Natural killer cell treated with Interleukin-12 subunit alpha and Interleukin-12 subunit beta and Interleukin-15 and Interleukin-18, amount 100 ng/mL, for 72 hours (primary cell): ENCODE measurements around the gene FCHSD2. TPM values are rescaled to one million over a fixed set of nuclear protein-coding genes. Genes with fewer than 3 reads are reported as not detected.

Experiments used
- ATAC-seq, 2 donors: fragments of 150-1000 bp; cut with Tn5 transposase in 1 of 2; sonication (Bioruptor Pico), chemical (Tn5 transposase) in 1 of 2; 2 replicates each; pipeline ENCODE4 v1.10.0; 2021
- DNase-seq: peaks from one replicate; pipeline ENCODE4 v3.0.0; 2022; ENCODE audit warnings: low spot score
- H3K27ac Mint-ChIP-seq, 2 donors: 1 replicate in 1 of 2; 2 replicates in 1 of 2; pipeline ENCODE4 v1.8.0; 2022; ENCODE audit warnings: mixed read lengths in 2 of 2, mild to moderate bottlenecking in 1 of 2, moderate library complexity in 1 of 2
- H3K27me3 Mint-ChIP-seq, 2 donors: 1 replicate in 1 of 2; 2 replicates in 1 of 2; pipeline ENCODE4 v1.8.0; 2022; ENCODE audit warnings: mixed read lengths in 2 of 2
- H3K36me3 Mint-ChIP-seq: one replicate; pipeline ENCODE4 v1.8.0; 2022; ENCODE audit warnings: mixed read lengths
- H3K4me1 Mint-ChIP-seq, 2 donors: 1 replicate in 1 of 2; 2 replicates in 1 of 2; pipeline ENCODE4 v1.8.0; 2022; ENCODE audit warnings: low read depth in 2 of 2, mixed read lengths in 2 of 2, mild to moderate bottlenecking in 1 of 2
- H3K4me3 Mint-ChIP-seq: one replicate; pipeline ENCODE4 v1.8.0; 2022; ENCODE audit warnings: mixed read lengths
- H3K9me3 Mint-ChIP-seq: 2 replicates; pipeline ENCODE4 v1.8.0; 2022; ENCODE audit warnings: mixed read lengths
- total RNA-seq, 2 donors: library from RNA; stranded (reverse); gene quantifications; one replicate each; pipeline ENCODE4 v1.2.3, GENCODE V29; 2022

The FCHSD2 gene
- total RNA-seq, 2 donors from 2014 or later = 58.8 to 77.3 TPM

DNA sequence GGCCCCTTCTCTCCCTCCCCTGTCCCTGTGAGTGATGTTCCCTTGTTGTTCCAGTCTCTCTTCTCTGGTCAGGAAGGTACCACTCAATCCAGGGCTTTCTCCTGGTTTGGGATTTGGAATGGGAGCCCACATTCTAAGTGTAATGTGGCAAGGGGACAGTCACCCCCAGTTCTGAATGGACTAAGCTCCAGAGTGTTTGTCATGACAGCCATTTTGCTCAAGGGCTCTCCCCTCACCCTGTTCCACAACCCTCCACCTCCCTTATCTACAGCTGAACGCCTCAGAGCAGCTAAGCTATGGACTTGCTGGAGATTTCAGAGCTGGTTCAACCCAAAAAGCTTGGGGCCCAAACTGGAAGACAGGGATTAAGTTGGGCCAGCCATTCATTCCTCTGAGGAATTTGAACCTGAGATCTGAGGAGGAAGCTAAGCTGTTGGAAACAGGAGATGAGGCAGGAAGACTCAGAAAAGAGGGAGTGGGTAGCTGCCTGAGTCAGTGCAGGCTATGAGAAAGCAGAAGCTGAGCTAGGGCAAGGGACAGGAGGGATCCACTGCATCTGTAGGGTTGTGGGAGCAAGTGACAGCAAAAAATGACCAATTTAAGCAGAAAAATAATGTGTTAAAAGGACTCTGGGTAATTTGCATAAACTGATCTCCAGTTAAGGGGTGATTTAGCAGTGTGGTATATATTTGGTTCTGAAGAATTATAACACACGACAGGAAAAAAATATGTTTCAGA is 22.9 kb upstream of the FCHSD2 start:
- no peaks in the 10 kb centered on the region for H3K27me3 Mint-ChIP-seq
- ATAC-seq (no peak), DNase-seq (no peak)
- peaks cover 0 to 9% of the 10 kb centered on the region in 2 donors for H3K4me1 Mint-ChIP-seq
- H3K9me3 Mint-ChIP-seq = no peaks in the 10 kb centered on the region
- no peaks in the 10 kb centered on the region for H3K36me3 Mint-ChIP-seq
- H3K27ac Mint-ChIP-seq = no peak overlapping the region
- no peak overlapping the region for H3K4me3 Mint-ChIP-seq

DNA sequence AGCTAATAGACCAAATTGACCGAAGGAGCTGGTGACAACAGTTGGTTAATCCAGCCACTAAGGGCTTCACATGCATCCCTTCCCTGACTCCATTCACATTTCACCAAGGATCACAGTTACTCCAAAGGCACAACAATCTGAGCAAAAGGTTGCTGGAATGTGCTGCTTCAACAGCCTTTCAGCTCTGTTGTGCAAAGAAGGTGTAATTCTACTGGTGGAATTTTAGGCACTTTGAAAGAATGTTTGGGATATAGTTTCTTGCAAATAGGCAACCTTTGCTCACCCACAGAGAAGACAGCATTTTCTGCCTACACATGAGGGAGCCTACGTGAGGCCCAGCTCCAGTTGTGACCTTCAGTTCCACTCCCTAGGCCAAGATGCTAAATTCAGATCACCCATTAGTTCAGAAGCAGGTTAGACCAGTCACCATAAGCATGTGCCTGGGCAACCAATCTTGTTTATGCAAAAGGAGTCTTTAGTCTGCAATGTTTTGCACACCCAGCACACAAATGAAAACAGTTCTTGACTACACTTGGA is 21.6 kb upstream of the FCHSD2 start:
- DNase-seq = no peak
- no peaks in the 10 kb centered on the region for H3K9me3 Mint-ChIP-seq
- H3K36me3 Mint-ChIP-seq = no peaks in the 10 kb centered on the region
- H3K4me3 Mint-ChIP-seq = no peak overlapping the region
- ATAC-seq = no peak
- peaks cover 0 to 14% of the 10 kb centered on the region in 2 donors for H3K4me1 Mint-ChIP-seq
- H3K27ac Mint-ChIP-seq = no peak overlapping the region
- H3K27me3 Mint-ChIP-seq = peaks cover 0 to 3% of the 10 kb centered on the region in 2 donors

DNA sequence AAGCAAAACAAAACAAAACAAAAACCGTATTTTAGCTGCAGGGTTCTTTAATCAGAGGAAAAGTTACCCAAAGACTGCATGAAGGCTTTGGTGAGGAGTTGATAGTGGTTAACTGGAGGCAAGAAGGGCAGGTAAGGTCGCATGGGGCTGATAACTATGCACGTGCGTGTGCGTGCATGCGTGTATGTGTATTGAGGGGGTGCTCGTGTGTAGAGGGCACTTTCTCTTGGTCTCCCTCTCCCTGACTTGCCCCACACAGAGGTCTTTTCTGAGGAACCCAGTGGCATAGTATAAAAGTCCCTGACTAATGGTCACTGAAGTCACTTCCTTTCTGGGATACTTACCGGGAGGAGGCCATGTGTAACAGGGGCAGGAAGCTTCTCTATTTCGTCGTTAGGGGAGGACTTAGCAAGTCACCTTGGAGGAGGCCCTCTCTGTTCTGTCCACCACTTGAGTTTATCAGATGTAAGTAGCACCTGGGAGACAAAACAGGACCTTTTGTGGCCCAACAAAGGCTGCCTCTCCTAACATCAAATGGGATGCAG is 20.1 kb upstream of the FCHSD2 start:
- Mint-ChIP-seq H3K27me3 (peaks cover 0 to 3% of the 10 kb centered on the region in 2 donors), H3K4me1 (peaks cover 0 to 20% of the 10 kb centered on the region in 2 donors), H3K9me3 (no peaks in the 10 kb centered on the region), H3K4me3 (no peak overlapping the region), H3K27ac (no peak overlapping the region), H3K36me3 (no peaks in the 10 kb centered on the region)
- ATAC-seq = no peak
- no peak for DNase-seq

GRCh38 chr11:73160005-73160760 is 18.1 kb upstream of the FCHSD2 start:
- ATAC-seq (no peak), DNase-seq (no peak)
- Mint-ChIP-seq H3K4me3 (no peak overlapping the region), H3K27ac (peak overlapping the region; percentile 38 to 82), H3K36me3 (no peaks in the 10 kb centered on the region), H3K4me1 (peaks cover 10 to 34% of the 10 kb centered on the region in 2 donors), H3K27me3 (peaks cover 0 to 3% of the 10 kb centered on the region in 2 donors), H3K9me3 (no peaks in the 10 kb centered on the region)

- peaks cover 18 to 42% of the 10 kb centered on the region in 2 donors for H3K4me1 Mint-ChIP-seq
- H3K36me3 Mint-ChIP-seq = no peaks in the 10 kb centered on the region
- no peak for DNase-seq
- peak overlapping the region; percentile 38 to 82 for H3K27ac Mint-ChIP-seq
- H3K27me3 Mint-ChIP-seq = peaks cover 0 to 3% of the 10 kb centered on the region in 2 donors
- ATAC-seq = no peak
- H3K9me3 Mint-ChIP-seq = no peaks in the 10 kb centered on the region
- H3K4me3 Mint-ChIP-seq = no peak overlapping the region
Observed at GRCh38 chr11:73159297-73159696, 17.2 kb upstream of the FCHSD2 start.

- ATAC-seq (no peak), DNase-seq (no peak)
- Mint-ChIP-seq H3K4me1 (peaks cover 26 to 50% of the 10 kb centered on the region in 2 donors), H3K9me3 (no peaks in the 10 kb centered on the region), H3K27ac (peak overlapping the region; percentile 21 to 77), H3K4me3 (no peak overlapping the region), H3K36me3 (no peaks in the 10 kb centered on the region), H3K27me3 (peaks cover 0 to 3% of the 10 kb centered on the region in 2 donors)
Observed at GRCh38 chr11:73158356-73159051, 16.4 kb upstream of the FCHSD2 start.

- peak; percentile 61 to 84 for ATAC-seq
- peaks cover 0 to 3% of the 10 kb centered on the region in 2 donors for H3K27me3 Mint-ChIP-seq
- DNase-seq = no peak
- peak overlapping the region; percentile 21 to 77 for H3K27ac Mint-ChIP-seq
- H3K4me1 Mint-ChIP-seq = peaks cover 38 to 57% of the 10 kb centered on the region in 2 donors
- H3K4me3 Mint-ChIP-seq = no peak overlapping the region
- H3K36me3 Mint-ChIP-seq = no peaks in the 10 kb centered on the region
- H3K9me3 Mint-ChIP-seq = no peaks in the 10 kb centered on the region
Observed at GRCh38 chr11:73157101-73158010, 15.2 kb upstream of the FCHSD2 start.

GRCh38 chr11:73156686-73157085 is 14.6 kb upstream of the FCHSD2 start:
- ATAC-seq = no peak
- peaks cover 0 to 3% of the 10 kb centered on the region in 2 donors for H3K27me3 Mint-ChIP-seq
- H3K36me3 Mint-ChIP-seq = no peaks in the 10 kb centered on the region
- no peak for DNase-seq
- H3K4me3 Mint-ChIP-seq = no peak overlapping the region
- peaks cover 41 to 55% of the 10 kb centered on the region in 2 donors for H3K4me1 Mint-ChIP-seq
- peak overlapping the region; percentile 38 to 58 for H3K27ac Mint-ChIP-seq
- no peaks in the 10 kb centered on the region for H3K9me3 Mint-ChIP-seq

DNA sequence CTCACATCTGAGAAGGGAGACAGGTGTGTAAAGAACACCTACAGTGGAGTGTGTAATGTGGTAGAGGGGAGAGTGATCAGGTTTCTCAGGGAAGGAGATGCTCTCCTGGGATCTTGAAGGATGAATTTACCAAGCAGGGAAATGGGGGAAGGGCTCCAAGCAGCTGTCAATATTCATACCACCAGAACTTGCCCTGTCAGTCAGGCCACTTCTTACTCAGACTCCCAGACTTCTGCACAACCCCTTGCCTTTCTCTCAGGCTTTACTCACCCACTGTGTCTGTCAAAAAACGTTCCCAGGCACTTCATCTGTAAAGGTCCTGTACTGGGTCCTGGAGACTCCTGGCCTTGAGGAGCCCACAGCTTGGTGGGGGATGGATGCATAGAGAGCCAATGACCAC is 14.0 kb upstream of the FCHSD2 start:
- Mint-ChIP-seq H3K27me3 (peaks cover 0 to 3% of the 10 kb centered on the region in 2 donors), H3K27ac (peak overlapping the region; percentile 38 to 58), H3K9me3 (no peaks in the 10 kb centered on the region), H3K36me3 (no peaks in the 10 kb centered on the region), H3K4me3 (no peak overlapping the region), H3K4me1 (peaks cover 41 to 55% of the 10 kb centered on the region in 2 donors)
- DNase-seq = no peak
- no peak for ATAC-seq

DNA sequence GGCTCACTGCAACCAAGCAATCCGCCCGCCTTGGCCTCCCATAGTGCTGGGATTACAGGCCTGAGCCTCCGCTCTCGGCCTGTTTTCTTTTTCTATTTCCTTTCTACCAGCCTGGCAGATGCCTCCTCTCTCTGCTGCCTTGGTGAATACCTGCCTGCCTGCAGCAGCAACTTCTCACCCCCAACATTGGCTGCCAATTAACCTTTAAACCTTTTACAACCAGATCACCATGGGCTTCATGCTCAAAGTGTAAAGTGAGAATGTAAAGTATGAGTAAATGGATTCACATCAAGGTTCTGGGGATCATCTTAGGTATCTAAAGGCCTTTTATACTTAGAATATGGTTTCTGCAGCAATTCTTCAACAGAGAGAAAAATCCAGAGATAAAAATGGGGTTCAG is 13.0 kb upstream of the FCHSD2 start:
- peaks cover 41 to 57% of the 10 kb centered on the region in 2 donors for H3K4me1 Mint-ChIP-seq
- H3K27ac Mint-ChIP-seq = peak overlapping the region; percentile 60 to 77
- no peaks in the 10 kb centered on the region for H3K9me3 Mint-ChIP-seq
- ATAC-seq (no peak), DNase-seq (no peak)
- H3K27me3 Mint-ChIP-seq = peaks cover 0 to 3% of the 10 kb centered on the region in 2 donors
- no peak overlapping the region for H3K4me3 Mint-ChIP-seq
- H3K36me3 Mint-ChIP-seq = no peaks in the 10 kb centered on the region

GRCh38 chr11:73154178-73154577 is 12.1 kb upstream of the FCHSD2 start:
- Mint-ChIP-seq H3K27me3 (no peaks in the 10 kb centered on the region), H3K9me3 (no peaks in the 10 kb centered on the region), H3K27ac (peak overlapping the region; percentile 60 to 77), H3K4me1 (peaks cover 41 to 53% of the 10 kb centered on the region in 2 donors), H3K4me3 (peak overlapping the region; percentile 54), H3K36me3 (no peaks in the 10 kb centered on the region)
- DNase-seq (no peak), ATAC-seq (peak; percentile 70 to 72)

DNA sequence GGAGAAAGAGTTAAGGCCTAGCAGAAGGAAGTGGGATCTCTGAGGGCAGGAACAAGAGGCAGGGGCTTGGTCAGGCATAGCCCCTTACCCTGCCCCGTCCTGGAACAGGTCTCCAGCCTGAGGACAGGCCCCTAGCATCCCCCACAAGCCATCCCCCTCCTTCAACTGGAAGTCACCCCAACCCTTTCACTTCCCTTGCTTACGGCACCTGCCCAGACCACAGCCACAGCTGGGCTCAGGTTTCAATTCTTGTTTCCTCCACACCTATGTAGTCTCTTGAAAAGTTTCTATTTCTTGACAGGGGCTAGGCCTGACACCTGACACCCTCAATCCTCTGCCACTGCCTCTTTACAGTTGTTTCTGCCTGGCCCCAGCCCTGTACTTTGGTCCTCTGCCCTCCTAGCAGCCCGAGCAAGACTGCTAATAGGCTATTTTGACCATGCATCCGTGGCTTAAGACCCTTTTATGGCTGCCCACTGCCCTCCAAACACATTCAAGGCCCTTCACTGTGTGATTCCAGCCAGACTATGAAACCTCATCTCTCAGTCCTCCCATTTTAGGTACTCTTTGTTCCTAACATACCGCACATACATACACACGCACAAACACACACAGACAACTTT is 10.9 kb upstream of the FCHSD2 start:
- ATAC-seq (peak in 1 of 2 donors; percentile 28), DNase-seq (no peak)
- peaks cover 41 to 53% of the 10 kb centered on the region in 2 donors for H3K4me1 Mint-ChIP-seq
- H3K36me3 Mint-ChIP-seq = no peaks in the 10 kb centered on the region
- peak overlapping the region; percentile 60 to 77 for H3K27ac Mint-ChIP-seq
- peak overlapping the region; percentile 54 for H3K4me3 Mint-ChIP-seq
- no peaks in the 10 kb centered on the region for H3K27me3 Mint-ChIP-seq
- H3K9me3 Mint-ChIP-seq = no peaks in the 10 kb centered on the region
